KMS-11 (cell line): ENCODE results near the gene TTYH2.
"Not testable (repeated sequence)": the region's sequence is repeated elsewhere in the genome, so short reads cannot be mapped to it uniquely, and the experiment has no call there.

ENCODE experiments used
- H2AFZ ChIP-seq: fragments of 200-600 bp; sonication (generic); 2 replicates; pipeline ENCODE4 v1.6.1; 2016; ENCODE audit warnings: antibody characterized with exemption, mixed run types, low read depth
- H3K27ac ChIP-seq: fragments of 200-600 bp; sonication (generic); 2 replicates; pipeline ENCODE4 v1.6.1; 2016; ENCODE audit warnings: mild to moderate bottlenecking, mixed run types
- H3K27me3 ChIP-seq: fragments of 200-600 bp; sonication (generic); 2 replicates; pipeline ENCODE4 v1.6.1; 2017; ENCODE audit warnings: mild to moderate bottlenecking, low read depth, mixed run types, moderate library complexity; ENCODE audit not compliant: insufficient read depth
- H3K36me3 ChIP-seq: fragments of 200-600 bp; sonication (generic); 2 replicates; pipeline ENCODE4 v1.6.1; 2017; ENCODE audit warnings: mild to moderate bottlenecking, mixed run types; ENCODE audit not compliant: insufficient read depth
- H3K4me1 ChIP-seq: fragments of 200-600 bp; sonication (generic); 2 replicates; pipeline ENCODE4 v1.6.1; 2016; ENCODE audit warnings: mild to moderate bottlenecking, low read depth, mixed run types; ENCODE audit not compliant: poor library complexity, severe bottlenecking
- H3K4me2 ChIP-seq: fragments of 200-600 bp; sonication (generic); 2 replicates; pipeline ENCODE4 v1.7.0; 2016; ENCODE audit warnings: mild to moderate bottlenecking, mixed run types
- H3K4me3 ChIP-seq: fragments of 200-600 bp; sonication (generic); IDR thresholded peaks from 2 replicates; pipeline ENCODE4 v1.6.1; 2017; ENCODE audit warnings: low read depth, low read length, mixed read lengths; ENCODE audit not compliant: insufficient read depth
- H3K79me2 ChIP-seq: fragments of 200-600 bp; sonication (generic); 2 replicates; pipeline ENCODE4 v1.6.1; 2016; ENCODE audit warnings: low read depth, mixed run types; ENCODE audit not compliant: insufficient read depth
- H3K9ac ChIP-seq: fragments of 200-600 bp; sonication (generic); 2 replicates; pipeline ENCODE4 v1.6.1; 2016; ENCODE audit warnings: mild to moderate bottlenecking, mixed run types
- H4K20me1 ChIP-seq: fragments of 200-600 bp; sonication (generic); 2 replicates; pipeline ENCODE4 v1.6.1; 2016; ENCODE audit warnings: mild to moderate bottlenecking, mixed run types; ENCODE audit not compliant: insufficient read depth
- TF ChIP-seq, protein P1 (sequence below): fragments of 200-600 bp; sonication (generic); conservative IDR thresholded peaks from 2 replicates; pipeline ENCODE4 v1.6.1; 2017; ENCODE audit warnings: low read depth, mild to moderate bottlenecking, antibody characterized with exemption, low read length, moderate library complexity, mixed read lengths

TTYH2 gene

DNA sequence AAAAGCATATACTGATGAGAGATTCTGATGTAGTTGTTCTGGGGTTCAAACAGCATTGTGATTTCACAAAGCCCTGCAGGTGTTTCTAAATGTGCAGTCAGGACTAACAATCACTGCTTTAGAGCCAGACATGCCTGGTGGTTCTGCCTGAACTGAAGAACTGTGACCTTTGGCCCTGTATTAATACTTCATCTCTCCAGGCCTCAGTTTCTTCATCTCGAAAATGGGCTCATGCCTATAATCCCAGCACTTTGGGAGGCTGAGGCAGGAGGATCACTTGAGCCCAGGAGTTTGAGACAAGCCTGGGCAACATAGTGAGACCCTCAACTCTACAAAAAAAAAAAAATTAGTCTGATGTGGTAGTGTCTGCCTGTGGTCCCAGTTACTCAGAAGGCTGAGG lies 64.6 kb downstream of the TTYH2 start:
- Histone ChIP-seq H3K27me3 (peaks cover 59% of the 10 kb centered on the region), H3K4me2 (no peak overlapping the region), H3K4me1 (no peaks in the 10 kb centered on the region), H3K9ac (no peak overlapping the region), H3K79me2 (no peaks in the 10 kb centered on the region), H3K4me3 (no peak overlapping the region), H3K27ac (no peak overlapping the region), H2AFZ (no peak overlapping the region), H3K36me3 (no peaks in the 10 kb centered on the region), H4K20me1 (no peaks in the 10 kb centered on the region)
- TF ChIP-seq, protein P1, sequence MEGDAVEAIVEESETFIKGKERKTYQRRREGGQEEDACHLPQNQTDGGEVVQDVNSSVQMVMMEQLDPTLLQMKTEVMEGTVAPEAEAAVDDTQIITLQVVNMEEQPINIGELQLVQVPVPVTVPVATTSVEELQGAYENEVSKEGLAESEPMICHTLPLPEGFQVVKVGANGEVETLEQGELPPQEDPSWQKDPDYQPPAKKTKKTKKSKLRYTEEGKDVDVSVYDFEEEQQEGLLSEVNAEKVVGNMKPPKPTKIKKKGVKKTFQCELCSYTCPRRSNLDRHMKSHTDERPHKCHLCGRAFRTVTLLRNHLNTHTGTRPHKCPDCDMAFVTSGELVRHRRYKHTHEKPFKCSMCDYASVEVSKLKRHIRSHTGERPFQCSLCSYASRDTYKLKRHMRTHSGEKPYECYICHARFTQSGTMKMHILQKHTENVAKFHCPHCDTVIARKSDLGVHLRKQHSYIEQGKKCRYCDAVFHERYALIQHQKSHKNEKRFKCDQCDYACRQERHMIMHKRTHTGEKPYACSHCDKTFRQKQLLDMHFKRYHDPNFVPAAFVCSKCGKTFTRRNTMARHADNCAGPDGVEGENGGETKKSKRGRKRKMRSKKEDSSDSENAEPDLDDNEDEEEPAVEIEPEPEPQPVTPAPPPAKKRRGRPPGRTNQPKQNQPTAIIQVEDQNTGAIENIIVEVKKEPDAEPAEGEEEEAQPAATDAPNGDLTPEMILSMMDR, result no peak

DNA sequence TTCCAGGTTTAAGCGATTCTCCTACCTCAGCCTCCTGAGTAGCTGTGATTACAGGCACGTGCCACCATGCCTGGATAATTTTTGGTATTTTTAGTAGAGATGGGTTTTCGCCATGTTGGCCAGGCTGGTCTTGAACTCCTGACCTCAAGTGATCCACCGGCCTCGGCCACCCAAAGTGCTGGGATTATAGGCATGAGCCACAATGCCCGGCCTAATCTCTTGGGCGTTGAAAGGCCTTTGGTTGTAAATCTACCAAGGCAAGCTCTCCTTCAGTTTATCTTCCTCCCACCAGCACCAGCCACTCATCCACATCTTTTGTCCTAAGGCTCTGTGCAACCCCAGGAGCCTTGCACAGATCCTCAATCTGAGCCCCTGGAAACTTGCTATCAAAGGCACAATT lies 66.2 kb downstream of the TTYH2 start:
- H3K4me3 ChIP-seq, H3K79me2 ChIP-seq, H3K4me1 ChIP-seq, H3K9ac ChIP-seq, H2AFZ ChIP-seq, H4K20me1 ChIP-seq, H3K4me2 ChIP-seq, H3K27ac ChIP-seq, H3K36me3 ChIP-seq: not testable (repeated sequence)
- peaks cover 56% of the 10 kb centered on the region for H3K27me3 ChIP-seq

DNA sequence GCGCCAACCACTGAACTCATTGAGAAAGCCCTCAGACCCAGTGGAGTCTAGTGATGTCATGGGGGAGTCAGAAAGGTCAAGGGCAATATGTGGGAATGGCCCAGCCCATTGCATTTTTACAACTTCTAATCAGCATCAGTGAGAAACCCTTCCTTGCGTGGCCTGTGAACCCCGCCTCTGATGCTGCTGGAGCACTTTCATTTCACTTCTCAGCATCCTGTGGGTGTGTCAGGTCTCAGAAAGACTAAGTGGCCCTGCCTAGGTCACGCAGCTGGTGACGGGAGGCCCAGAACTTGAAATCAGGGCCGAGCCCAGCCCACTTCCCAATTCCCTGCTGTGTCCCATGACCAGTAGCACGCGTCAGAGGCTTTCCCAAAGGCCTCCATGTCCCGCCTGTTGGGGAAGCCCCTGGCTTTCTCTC lies 66.7 kb downstream of the TTYH2 start:
- Histone ChIP-seq H3K9ac (no peak overlapping the region), H3K4me1 (no peaks in the 10 kb centered on the region), H4K20me1 (no peaks in the 10 kb centered on the region), H3K36me3 (no peaks in the 10 kb centered on the region), H3K27me3 (peaks cover 53% of the 10 kb centered on the region), H3K27ac (no peak overlapping the region), H3K79me2 (no peaks in the 10 kb centered on the region), H2AFZ (no peak overlapping the region), H3K4me2 (no peak overlapping the region), H3K4me3 (no peak overlapping the region)
- TF ChIP-seq, protein P1, result no peak

DNA sequence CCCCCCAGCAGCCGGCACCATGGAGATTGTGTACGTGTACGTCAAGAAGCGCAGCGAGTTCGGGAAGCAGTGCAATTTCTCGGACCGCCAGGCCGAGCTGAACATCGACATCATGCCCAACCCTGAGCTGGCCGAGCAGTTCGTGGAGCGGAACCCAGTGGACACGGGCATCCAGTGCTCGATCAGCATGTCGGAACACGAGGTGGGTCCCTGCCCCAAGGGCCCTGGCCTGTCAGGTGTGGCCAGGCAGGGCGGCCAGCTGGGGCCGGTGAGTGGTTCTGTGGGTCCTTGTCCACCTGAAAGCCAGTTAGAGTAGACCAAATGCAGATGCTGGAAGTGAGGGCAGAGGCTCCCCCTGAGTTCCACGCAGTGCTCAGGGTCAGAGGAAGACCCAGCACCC lies 68.4 kb downstream of the TTYH2 start:
- Histone ChIP-seq H3K9ac (no peak overlapping the region), H3K27ac (no peak overlapping the region), H3K4me1 (no peaks in the 10 kb centered on the region), H3K79me2 (no peaks in the 10 kb centered on the region), H3K4me3 (no peak overlapping the region), H3K4me2 (no peak overlapping the region), H4K20me1 (no peaks in the 10 kb centered on the region), H3K27me3 (peaks cover 37% of the 10 kb centered on the region), H3K36me3 (no peaks in the 10 kb centered on the region), H2AFZ (no peak overlapping the region)
- TF ChIP-seq, protein P1, result no peak

DNA sequence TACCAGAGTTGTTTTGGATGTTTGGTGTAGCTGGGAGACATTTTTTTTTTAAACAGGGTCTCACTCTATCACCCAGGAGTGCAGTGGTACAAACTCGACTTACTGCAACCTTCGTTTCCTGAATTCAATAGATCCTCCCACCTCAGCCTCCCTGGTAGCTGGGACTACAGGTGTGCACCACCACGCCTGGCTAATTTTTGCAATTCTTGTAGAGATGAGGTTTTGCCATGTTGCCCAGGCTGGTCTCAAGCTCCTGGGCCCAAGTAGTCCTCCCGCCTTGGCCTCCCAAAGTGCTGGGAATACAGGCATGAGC lies 68.9 kb downstream of the TTYH2 start:
- H3K4me2 ChIP-seq, H3K36me3 ChIP-seq, H2AFZ ChIP-seq, H3K27ac ChIP-seq, H3K9ac ChIP-seq, H3K79me2 ChIP-seq, H3K4me3 ChIP-seq, H3K4me1 ChIP-seq, H4K20me1 ChIP-seq: not testable (repeated sequence)
- peaks cover 38% of the 10 kb centered on the region for H3K27me3 ChIP-seq
